Skeletal muscle tissue (tissue), 4 donors: ENCODE measurements around the gene AFF1. TPM values are rescaled to one million over a fixed set of nuclear protein-coding genes. Genes with fewer than 3 reads are reported as not detected.

Experiments
- H3K27ac ChIP-seq: one replicate; pipeline ENCODE4 v1.7.0; 2013; ENCODE audit warnings: mild to moderate bottlenecking, low read depth, low read length, inconsistent platforms
- H3K27me3 ChIP-seq, 3 donors: one replicate each; pipeline ENCODE4 v1.7.0; 2013; ENCODE audit warnings: low read length in 3 of 3; ENCODE audit not compliant: control insufficient read depth in 3 of 3, insufficient read depth in 3 of 3
- H3K36me3 ChIP-seq, 3 donors: one replicate each; pipeline ENCODE4 v1.7.0; 2013; ENCODE audit warnings: low read length in 3 of 3; ENCODE audit not compliant: control insufficient read depth in 3 of 3, insufficient read depth in 3 of 3
- H3K4me1 ChIP-seq, 3 donors: one replicate each; pipeline ENCODE4 v1.7.0; 2013; ENCODE audit warnings: low read length in 3 of 3, mild to moderate bottlenecking in 3 of 3; ENCODE audit not compliant: control insufficient read depth in 3 of 3, insufficient read depth in 3 of 3
- H3K4me3 ChIP-seq, 3 donors: one replicate each; pipeline ENCODE4 v1.7.0; 2013; ENCODE audit warnings: low read length in 3 of 3
- H3K9ac ChIP-seq, 3 donors: one replicate each; pipeline ENCODE4 v1.7.0; 2013; ENCODE audit warnings: low read length in 3 of 3, mild to moderate bottlenecking in 3 of 3, moderate library complexity in 2 of 3, low read depth in 1 of 3
- H3K9me3 ChIP-seq, 3 donors: one replicate each; pipeline ENCODE4 v1.7.0; 2013; ENCODE audit warnings: low read length in 3 of 3; ENCODE audit not compliant: control insufficient read depth in 3 of 3
- total RNA-seq: library from RNA; depleted of rRNA; stranded (reverse); fragments of >200 nt; gene quantifications from one replicate; pipeline ENCODE4 v1.2.3, GENCODE V29; 2014
- donor health status: Osteomylitis.

The AFF1 gene
- 21.9 TPM for total RNA-seq

- Histone ChIP-seq H3K4me3 (peak within 1 kb of the TSS; percentile 91 to 93 (median 93)), H3K9me3 (no peaks in the 10 kb centered on the region), H3K27me3 (no peaks in the 10 kb centered on the region), H3K4me1 (peaks cover 11 to 34% (median 23%) of the 10 kb centered on the region in 3 donors), H3K27ac (peak within 1 kb of the TSS; percentile 98), H3K36me3 (peaks cover 5 to 13% (median 6%) of the 10 kb centered on the region in 3 donors), H3K9ac (peak within 1 kb of the TSS; percentile 93 to 99 (median 97))
Measured at GRCh38 chr4:86934771-86935565, at the start of gene AFF1. AFF1 (plus strand) TSS chr4:86935011; CDS start chr4:86948534, 13,523 bp downstream.

GRCh38 chr4:86890790-86891189, 44.0 kb upstream of the AFF1 start:
- H3K9ac ChIP-seq = no peak overlapping the region
- no peaks in the 10 kb centered on the region for H3K36me3 ChIP-seq
- H3K9me3 ChIP-seq = no peaks in the 10 kb centered on the region
- H3K4me3 ChIP-seq = no peak overlapping the region
- H3K4me1 ChIP-seq = peaks cover 6 to 13% (median 10%) of the 10 kb centered on the region in 3 donors
- no peaks in the 10 kb centered on the region for H3K27me3 ChIP-seq
- no peak overlapping the region for H3K27ac ChIP-seq

GRCh38 chr4:86891762-86892635, 42.8 kb upstream of the AFF1 start, which contains the start of gene C4orf36:
C4orf36 (minus strand) TSS chr4:86892422; CDS start chr4:86891520, 902 bp downstream.
- Histone ChIP-seq H3K9ac (peak within 1 kb of the TSS; percentile 73 to 82 (median 81)), H3K27ac (no peak within 1 kb of the TSS), H3K9me3 (no peaks in the 10 kb centered on the region), H3K36me3 (no peaks in the 10 kb centered on the region), H3K27me3 (no peaks in the 10 kb centered on the region), H3K4me1 (peaks cover 6 to 13% (median 10%) of the 10 kb centered on the region in 3 donors), H3K4me3 (peak within 1 kb of the TSS; percentile 75 to 77 (median 75))

GRCh38 chr4:86892636-86892960, 42.2 kb upstream of the AFF1 start:
- peak overlapping the region; percentile 75 to 77 (median 75) for H3K4me3 ChIP-seq
- no peak overlapping the region for H3K27ac ChIP-seq
- no peaks in the 10 kb centered on the region for H3K27me3 ChIP-seq
- H3K36me3 ChIP-seq = no peaks in the 10 kb centered on the region
- peaks cover 6 to 13% (median 10%) of the 10 kb centered on the region in 3 donors for H3K4me1 ChIP-seq
- H3K9ac ChIP-seq = peak overlapping the region; percentile 73 to 82 (median 81)
- H3K9me3 ChIP-seq = no peaks in the 10 kb centered on the region

GRCh38 chr4:86893136-86893535, 41.7 kb upstream of the AFF1 start:
- H3K27ac ChIP-seq = no peak overlapping the region
- no peaks in the 10 kb centered on the region for H3K9me3 ChIP-seq
- no peak overlapping the region for H3K9ac ChIP-seq
- no peaks in the 10 kb centered on the region for H3K27me3 ChIP-seq
- H3K4me1 ChIP-seq = peaks cover 6 to 13% (median 10%) of the 10 kb centered on the region in 3 donors
- H3K4me3 ChIP-seq = no peak overlapping the region
- no peaks in the 10 kb centered on the region for H3K36me3 ChIP-seq

GRCh38 chr4:86894455-86894854, 40.4 kb upstream of the AFF1 start:
- no peaks in the 10 kb centered on the region for H3K9me3 ChIP-seq
- no peaks in the 10 kb centered on the region for H3K36me3 ChIP-seq
- H3K9ac ChIP-seq = no peak overlapping the region
- H3K4me1 ChIP-seq = peaks cover 6 to 13% (median 10%) of the 10 kb centered on the region in 3 donors
- no peaks in the 10 kb centered on the region for H3K27me3 ChIP-seq
- H3K4me3 ChIP-seq = no peak overlapping the region
- H3K27ac ChIP-seq = no peak overlapping the region

- Histone ChIP-seq H3K27me3 (no peaks in the 10 kb centered on the region), H3K27ac (no peak overlapping the region), H3K36me3 (no peaks in the 10 kb centered on the region), H3K4me3 (no peak overlapping the region), H3K9ac (no peak overlapping the region), H3K9me3 (no peaks in the 10 kb centered on the region), H3K4me1 (peaks cover 6 to 13% (median 10%) of the 10 kb centered on the region in 3 donors)
Measured at GRCh38 chr4:86895692-86896488, 38.9 kb upstream of the AFF1 start.

- no peaks in the 10 kb centered on the region for H3K9me3 ChIP-seq
- peaks cover 0 to under 1% (median 0%) of the 10 kb centered on the region in 3 donors for H3K36me3 ChIP-seq
- no peak overlapping the region for H3K9ac ChIP-seq
- no peak overlapping the region for H3K27ac ChIP-seq
- H3K4me3 ChIP-seq = no peak overlapping the region
- no peaks in the 10 kb centered on the region for H3K27me3 ChIP-seq
- H3K4me1 ChIP-seq = peaks cover 6 to 12% (median 8%) of the 10 kb centered on the region in 3 donors
Measured at GRCh38 chr4:86896596-86896995, 38.2 kb upstream of the AFF1 start.

GRCh38 chr4:86898562-86898961, 36.2 kb upstream of the AFF1 start:
- H3K36me3 ChIP-seq = peaks cover 2 to 4% (median 3%) of the 10 kb centered on the region in 3 donors
- no peak overlapping the region for H3K27ac ChIP-seq
- no peaks in the 10 kb centered on the region for H3K27me3 ChIP-seq
- no peak overlapping the region for H3K9ac ChIP-seq
- no peaks in the 10 kb centered on the region for H3K4me1 ChIP-seq
- no peak overlapping the region for H3K4me3 ChIP-seq
- no peaks in the 10 kb centered on the region for H3K9me3 ChIP-seq
